Testis (tissue), 3 donors: ENCODE data around the gene HS6ST3. TPM values are rescaled to one million over a fixed set of nuclear protein-coding genes. Genes with fewer than 3 reads are reported as not detected.

Experiments
- DNase-seq: peaks from one replicate; pipeline ENCODE4 v3.0.0-alpha.2; 2019
- H3K27ac ChIP-seq, 2 donors: fragments of 200-600 bp; sonication (generic); one replicate each; pipeline ENCODE4 v1.5.1; 2019
- H3K27me3 ChIP-seq: fragments of 200-600 bp; sonication (generic); one replicate; pipeline ENCODE4 v1.5.1; 2019
- H3K36me3 ChIP-seq: fragments of 200-600 bp; sonication (generic); one replicate; pipeline ENCODE4 v1.5.1; 2017; ENCODE audit warnings: low read depth; ENCODE audit errors: missing control alignments
- H3K4me1 ChIP-seq: fragments of 200-600 bp; sonication (generic); one replicate; pipeline ENCODE4 v1.5.1; 2019
- H3K4me3 ChIP-seq, 2 donors: fragments of 200-600 bp; sonication (generic); one replicate each; pipeline ENCODE4 v1.5.1; 2017 to 2019
- H3K9me3 ChIP-seq: fragments of 200-600 bp; sonication (generic); one replicate; pipeline ENCODE4 v1.5.1; 2017
- POLR2A ChIP-seq: fragments of 450-650 bp; IDR thresholded peaks from one replicate; pipeline ENCODE4 v1.6.1; 2017; ENCODE audit warnings: antibody characterized with exemption, mild to moderate bottlenecking, moderate library complexity
- WGBS, 2 donors: methylation state at CpG; one replicate each; pipeline ENCODE4 v1.1.5; 2018; 5-methylcytosine and 5-hydroxymethylcytosine counted together
- intact Hi-C: fragments of 100-400 bp; cut with DNase I; formaldehyde crosslinking; loops from one replicate; pipeline ENCODE4 v1.15.1; 2023; ENCODE audit warnings: low total_unique reads
- polyA plus RNA-seq: library from polyadenylated mRNA; stranded (reverse); fragments of 350-450 nt; fragmentation: Illumina TruSeq; extraction: RNeasy Lipid Tissue Mini Kit (QIAGEN cat#74804); gene quantifications from one replicate; pipeline ENCODE4 v1.2.3, GENCODE V29; 2014; ENCODE audit warnings: low read depth, low replicate concordance; ENCODE audit not compliant: insufficient read depth
- total RNA-seq, 2 donors: library from RNA; depleted of rRNA; stranded (reverse); fragments of >200 nt; gene quantifications; one replicate each; pipeline ENCODE4 v1.2.3, GENCODE V29; 2016
- TF ChIP-seq, protein P1 (sequence below), 3 experiments: fragments of 450-650 bp in 2 of 3; fragments of 200-600 bp in 1 of 3; sonication (generic) in 1 of 3; IDR thresholded peaks; one replicate each; pipeline ENCODE4 v1.5.1; 2016 to 2019; ENCODE audit warnings: antibody characterized with exemption in 3 of 3, mild to moderate bottlenecking in 2 of 3, moderate library complexity in 1 of 3

Gene HS6ST3
- total and polyA plus RNA-seq, 3 donors from 2014 or later = 0.87 to 1.3 (median 1.3) TPM

DNA sequence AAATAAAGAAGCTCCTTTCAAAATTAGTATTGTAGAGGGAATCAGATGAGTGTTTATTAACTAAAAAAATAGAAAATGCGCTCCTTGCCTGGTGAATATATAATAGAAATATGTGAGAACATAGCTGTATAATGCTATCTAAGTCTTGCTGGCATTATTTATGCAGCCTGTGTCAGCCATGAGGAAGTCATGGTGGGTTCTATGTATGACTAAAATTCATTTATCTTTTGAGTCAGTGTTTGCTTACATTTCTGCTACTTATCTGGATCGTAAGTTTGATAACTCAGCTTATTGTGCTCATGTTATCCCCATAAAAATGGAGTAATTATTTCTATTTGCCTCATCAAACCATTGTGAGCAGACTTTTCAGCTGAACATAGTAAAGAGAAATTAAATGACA lies 455.1 kb downstream of the HS6ST3 start:
- DNase-seq = no peak
- H3K4me1 ChIP-seq = no peaks in the 10 kb centered on the region
- WGBS, 2 donors = 80 to 90% methylated on average over 2 of the region's 2 CpGs

DNA sequence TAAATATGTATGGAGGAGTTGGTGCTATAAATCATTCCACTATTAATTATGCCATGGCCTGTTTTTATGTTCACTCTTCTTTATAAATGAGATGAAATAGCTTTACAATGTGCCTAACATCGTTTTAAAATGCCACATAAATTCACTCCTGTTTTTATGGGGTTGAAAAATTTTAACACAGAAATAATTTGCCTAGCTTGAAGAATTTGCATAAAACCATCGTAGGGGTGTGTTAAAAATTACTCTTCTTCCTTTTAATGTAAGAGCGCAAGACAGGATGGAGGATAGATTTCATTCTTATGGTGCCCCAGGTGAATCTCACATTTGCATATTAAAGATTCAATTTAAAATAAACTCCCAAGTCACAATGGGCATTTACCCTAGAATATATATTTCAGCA lies 456.6 kb downstream of the HS6ST3 start:
- WGBS, 2 donors = 74 to 76% methylated on average over 3 of the region's 3 CpGs
- H3K4me1 ChIP-seq = no peaks in the 10 kb centered on the region

More for the DNA sequence above, 455.1 kb downstream of the HS6ST3 start:
- TF ChIP-seq, protein P1, sequence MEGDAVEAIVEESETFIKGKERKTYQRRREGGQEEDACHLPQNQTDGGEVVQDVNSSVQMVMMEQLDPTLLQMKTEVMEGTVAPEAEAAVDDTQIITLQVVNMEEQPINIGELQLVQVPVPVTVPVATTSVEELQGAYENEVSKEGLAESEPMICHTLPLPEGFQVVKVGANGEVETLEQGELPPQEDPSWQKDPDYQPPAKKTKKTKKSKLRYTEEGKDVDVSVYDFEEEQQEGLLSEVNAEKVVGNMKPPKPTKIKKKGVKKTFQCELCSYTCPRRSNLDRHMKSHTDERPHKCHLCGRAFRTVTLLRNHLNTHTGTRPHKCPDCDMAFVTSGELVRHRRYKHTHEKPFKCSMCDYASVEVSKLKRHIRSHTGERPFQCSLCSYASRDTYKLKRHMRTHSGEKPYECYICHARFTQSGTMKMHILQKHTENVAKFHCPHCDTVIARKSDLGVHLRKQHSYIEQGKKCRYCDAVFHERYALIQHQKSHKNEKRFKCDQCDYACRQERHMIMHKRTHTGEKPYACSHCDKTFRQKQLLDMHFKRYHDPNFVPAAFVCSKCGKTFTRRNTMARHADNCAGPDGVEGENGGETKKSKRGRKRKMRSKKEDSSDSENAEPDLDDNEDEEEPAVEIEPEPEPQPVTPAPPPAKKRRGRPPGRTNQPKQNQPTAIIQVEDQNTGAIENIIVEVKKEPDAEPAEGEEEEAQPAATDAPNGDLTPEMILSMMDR (IDR thresholded peaks at IDR 0.05) = no peak
- no peak for TF ChIP-seq POLR2A
- H3K27ac ChIP-seq = no peak overlapping the region
- intact Hi-C loops = no loop called here
- no peaks in the 10 kb centered on the region for H3K27me3 ChIP-seq
- H3K4me3 ChIP-seq = no peak overlapping the region
- H3K36me3 ChIP-seq = no peaks in the 10 kb centered on the region
- no peaks in the 10 kb centered on the region for H3K9me3 ChIP-seq

DNA sequence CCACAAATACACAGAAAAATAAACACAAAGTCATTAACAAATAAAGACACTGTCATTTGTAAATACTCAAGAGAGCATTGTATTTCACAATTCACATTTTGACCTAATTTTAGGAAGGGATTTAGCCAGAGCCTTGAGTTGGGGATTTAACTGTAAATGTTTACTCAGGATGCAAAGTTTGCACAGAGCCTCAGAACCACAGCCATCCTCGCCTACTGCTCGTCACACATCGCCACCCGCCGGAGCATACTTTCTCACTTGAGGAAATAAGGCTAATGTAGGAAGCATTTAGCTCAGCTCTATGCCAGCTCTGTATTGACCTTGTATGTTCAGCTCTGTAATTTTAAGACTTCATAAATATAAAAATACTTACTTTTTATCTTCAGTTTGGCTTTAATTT lies 461.6 kb downstream of the HS6ST3 start:
- Histone ChIP-seq H3K4me1 (no peaks in the 10 kb centered on the region), H3K36me3 (no peaks in the 10 kb centered on the region), H3K27ac (no peak overlapping the region), H3K4me3 (no peak overlapping the region), H3K27me3 (no peaks in the 10 kb centered on the region), H3K9me3 (no peaks in the 10 kb centered on the region)
- no peak for DNase-seq
- intact Hi-C loops = no loop called here
- TF ChIP-seq, protein P1 (IDR thresholded peaks at IDR 0.05) = no peak
- TF ChIP-seq POLR2A = no peak
- 44 to 49% methylated on average over 5 of the region's 5 CpGs for WGBS, 2 donors

More for the DNA sequence above, 456.6 kb downstream of the HS6ST3 start:
- no peak for TF ChIP-seq POLR2A
- TF ChIP-seq, protein P1 (IDR thresholded peaks at IDR 0.05) = no peak
- H3K27ac ChIP-seq = no peak overlapping the region
- H3K36me3 ChIP-seq = no peaks in the 10 kb centered on the region
- intact Hi-C loops = no loop called here
- no peaks in the 10 kb centered on the region for H3K27me3 ChIP-seq
- no peak for DNase-seq
- H3K9me3 ChIP-seq = no peaks in the 10 kb centered on the region
- H3K4me3 ChIP-seq = no peak overlapping the region

DNA sequence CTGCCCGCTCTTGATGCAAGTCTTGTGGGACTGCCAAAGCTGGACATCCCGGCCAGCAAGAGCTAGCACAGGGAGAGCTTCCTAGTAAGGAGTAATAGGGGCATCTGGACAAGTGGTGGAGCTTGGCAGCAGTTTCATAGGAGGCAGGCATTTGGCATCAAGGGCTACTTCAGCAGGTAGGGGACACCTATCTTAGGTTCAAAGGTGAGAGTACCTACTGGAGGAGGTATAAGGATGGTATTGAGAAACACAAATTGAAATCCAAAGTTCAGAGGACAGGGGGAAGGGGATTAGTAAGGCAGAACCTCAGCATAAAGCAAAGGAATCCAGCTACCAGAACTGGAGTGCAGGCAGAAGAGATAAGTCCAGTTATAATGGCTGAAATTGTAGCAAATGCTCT lies 462.7 kb downstream of the HS6ST3 start:
- intact Hi-C loops = no loop called here
- WGBS, 2 donors = 58 to 94% methylated on average over 2 of the region's 2 CpGs
- no peak for TF ChIP-seq POLR2A
- TF ChIP-seq, protein P1 (IDR thresholded peaks at IDR 0.05) = no peak
- H3K27me3 ChIP-seq = no peaks in the 10 kb centered on the region
- no peaks in the 10 kb centered on the region for H3K36me3 ChIP-seq
- H3K4me1 ChIP-seq = no peaks in the 10 kb centered on the region
- H3K9me3 ChIP-seq = no peaks in the 10 kb centered on the region
- no peak for DNase-seq
- no peak overlapping the region for H3K4me3 ChIP-seq
- H3K27ac ChIP-seq = no peak overlapping the region

DNA sequence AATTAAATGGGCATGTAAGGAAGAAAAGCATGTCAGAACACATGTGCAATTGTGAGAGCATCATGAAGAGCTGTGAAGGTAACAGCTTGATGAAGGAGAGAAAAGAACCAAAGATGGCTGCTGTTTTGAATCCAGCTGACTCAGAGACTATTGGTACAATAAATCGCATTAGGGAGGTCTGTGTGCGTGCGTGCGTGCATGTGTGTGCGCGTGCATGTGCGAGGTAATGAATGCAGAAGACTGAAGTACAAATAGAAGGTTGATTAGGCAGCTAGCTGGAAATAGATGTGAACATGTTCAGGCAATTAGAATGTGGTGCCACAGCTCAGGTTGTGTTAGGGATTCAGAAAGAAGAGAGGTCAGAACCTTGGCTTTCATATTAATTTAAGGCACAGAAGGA lies 463.9 kb downstream of the HS6ST3 start:
- Histone ChIP-seq H3K27ac (no peak overlapping the region), H3K4me1 (no peaks in the 10 kb centered on the region), H3K27me3 (no peaks in the 10 kb centered on the region), H3K36me3 (no peaks in the 10 kb centered on the region), H3K4me3 (no peak overlapping the region), H3K9me3 (no peaks in the 10 kb centered on the region)
- no peak for TF ChIP-seq POLR2A
- TF ChIP-seq, protein P1 (IDR thresholded peaks at IDR 0.05) = no peak
- WGBS, 2 donors = 94 to 98% methylated on average over 7 of the region's 7 CpGs
- intact Hi-C loops = no loop called here
- no peak for DNase-seq
